T-helper 1 cell treated with Interleukin-12 subunit alpha and Interleukin-12 subunit beta and Interleukin-4 antibody, amounts not matched to agents 30 μg/mL and 1 μg/mL, for 36 hours (primary cell): Measurements from ENCODE around the gene FRRS1L.

Source experiments
- H3K27ac Mint-ChIP-seq: one replicate; pipeline ENCODE4 v1.8.0; 2021; ENCODE audit warnings: mild to moderate bottlenecking, mixed read lengths
- H3K27me3 Mint-ChIP-seq: one replicate; pipeline ENCODE4 v1.8.0; 2021; ENCODE audit warnings: low read depth, mixed read lengths
- H3K36me3 Mint-ChIP-seq: one replicate; pipeline ENCODE4 v1.8.0; 2021; ENCODE audit warnings: low read depth, mixed read lengths
- H3K4me1 Mint-ChIP-seq: one replicate; pipeline ENCODE4 v1.8.0; 2021; ENCODE audit warnings: low read depth, mixed read lengths
- H3K4me3 Mint-ChIP-seq: one replicate; pipeline ENCODE4 v1.8.0; 2021; ENCODE audit warnings: mild to moderate bottlenecking, moderate library complexity, mixed read lengths
- H3K9me3 Mint-ChIP-seq: one replicate; pipeline ENCODE4 v1.8.0; 2021; ENCODE audit warnings: mixed read lengths

FRRS1L gene

DNA sequence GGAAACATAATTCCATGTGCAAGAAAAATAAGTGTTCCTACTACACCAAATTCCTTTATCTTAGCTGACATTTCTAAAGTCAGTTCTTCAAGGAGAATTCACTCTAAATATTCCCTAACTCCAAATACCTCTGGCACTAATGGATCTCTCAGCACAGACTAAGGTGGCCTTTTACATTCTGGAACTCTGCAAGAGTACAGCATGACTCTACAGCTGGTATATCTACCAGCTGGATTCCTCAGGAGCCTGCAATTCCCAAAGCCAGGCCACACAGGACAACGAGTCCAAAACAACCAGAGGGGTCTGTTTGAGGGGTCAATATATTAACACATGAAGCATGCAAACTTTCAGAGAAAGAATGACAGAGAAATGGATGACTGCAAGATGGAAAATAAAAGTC is 74.5 kb downstream of the FRRS1L start:
- Mint-ChIP-seq H3K4me3 (no peak overlapping the region), H3K4me1 (peaks cover 27% of the 10 kb centered on the region), H3K36me3 (peaks cover 49% of the 10 kb centered on the region), H3K27ac (no peak overlapping the region), H3K27me3 (no peaks in the 10 kb centered on the region), H3K9me3 (no peaks in the 10 kb centered on the region)

DNA sequence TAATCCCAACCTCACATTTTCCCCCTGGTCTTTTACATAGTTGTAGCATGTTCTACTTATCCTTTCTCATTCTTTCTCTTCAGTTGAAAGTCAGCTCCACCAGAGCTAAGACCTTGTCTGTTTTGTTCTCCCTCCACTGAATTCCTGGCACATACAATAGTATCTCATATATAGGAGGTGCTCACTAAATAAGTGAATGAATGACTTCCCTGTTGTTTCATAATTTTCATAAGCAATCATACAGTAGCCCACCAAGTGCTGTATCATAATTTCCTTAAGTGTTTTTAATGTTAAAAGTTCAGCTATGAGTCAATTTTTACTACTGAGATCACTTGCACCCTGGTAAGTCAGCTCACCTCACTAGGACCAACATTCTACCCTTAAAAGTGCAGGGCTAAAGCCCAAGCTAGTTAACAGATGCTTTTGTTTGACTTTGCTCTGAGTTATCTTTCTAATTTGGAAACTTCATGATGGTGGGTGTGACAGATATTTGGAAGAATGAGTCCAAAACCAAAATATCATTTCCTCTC is 74.9 kb downstream of the FRRS1L start:
- H3K4me3 Mint-ChIP-seq = no peak overlapping the region
- H3K27me3 Mint-ChIP-seq = no peaks in the 10 kb centered on the region
- H3K9me3 Mint-ChIP-seq = no peaks in the 10 kb centered on the region
- H3K4me1 Mint-ChIP-seq = peaks cover 24% of the 10 kb centered on the region
- peaks cover 48% of the 10 kb centered on the region for H3K36me3 Mint-ChIP-seq
- H3K27ac Mint-ChIP-seq = no peak overlapping the region

DNA sequence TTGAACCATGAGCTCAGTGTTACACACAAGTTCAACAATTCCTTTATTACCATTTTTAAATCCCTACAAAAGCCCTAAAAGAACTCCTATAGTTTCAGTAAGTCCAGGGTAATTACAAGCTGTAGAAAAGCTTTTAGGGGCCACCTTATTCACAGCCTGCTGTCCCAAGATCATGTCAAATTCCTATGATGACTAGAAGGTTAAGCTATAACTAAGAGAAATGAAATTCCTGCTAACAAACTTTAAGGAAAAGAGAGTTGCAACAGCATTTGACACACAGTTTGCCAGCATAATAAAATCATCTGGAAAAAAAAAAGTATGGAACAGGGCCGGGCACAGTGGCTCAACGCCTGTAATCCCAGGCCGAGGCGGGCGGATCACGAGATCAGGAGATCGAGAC is 78.8 kb downstream of the FRRS1L start:
- H3K4me1 Mint-ChIP-seq = peaks cover 10% of the 10 kb centered on the region
- no peaks in the 10 kb centered on the region for H3K9me3 Mint-ChIP-seq
- no peak overlapping the region for H3K27ac Mint-ChIP-seq
- no peaks in the 10 kb centered on the region for H3K27me3 Mint-ChIP-seq
- H3K36me3 Mint-ChIP-seq = peaks cover 36% of the 10 kb centered on the region
- no peak overlapping the region for H3K4me3 Mint-ChIP-seq

DNA sequence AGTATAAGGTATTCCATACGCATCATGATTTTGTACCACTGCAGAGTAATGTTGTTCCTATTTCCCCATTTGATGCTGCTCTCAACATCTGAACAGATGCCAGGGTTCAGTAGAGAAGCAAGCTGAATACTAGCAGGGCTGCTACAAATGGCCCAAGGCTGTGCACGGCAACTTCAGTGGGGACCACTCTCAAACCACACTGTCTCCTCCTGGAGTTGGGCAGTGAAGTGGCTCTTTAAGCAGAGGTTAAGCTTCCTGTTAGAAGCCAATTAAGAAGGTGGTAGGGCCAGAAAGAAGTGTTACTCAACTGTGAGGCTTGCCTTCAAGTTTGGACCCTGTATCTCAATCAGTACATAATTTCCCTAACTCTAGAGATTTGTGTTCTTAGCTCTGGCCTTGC is 79.3 kb downstream of the FRRS1L start:
- Mint-ChIP-seq H3K27me3 (no peaks in the 10 kb centered on the region), H3K4me3 (no peak overlapping the region), H3K27ac (no peak overlapping the region), H3K36me3 (peaks cover 36% of the 10 kb centered on the region), H3K4me1 (peaks cover 9% of the 10 kb centered on the region), H3K9me3 (no peaks in the 10 kb centered on the region)

DNA sequence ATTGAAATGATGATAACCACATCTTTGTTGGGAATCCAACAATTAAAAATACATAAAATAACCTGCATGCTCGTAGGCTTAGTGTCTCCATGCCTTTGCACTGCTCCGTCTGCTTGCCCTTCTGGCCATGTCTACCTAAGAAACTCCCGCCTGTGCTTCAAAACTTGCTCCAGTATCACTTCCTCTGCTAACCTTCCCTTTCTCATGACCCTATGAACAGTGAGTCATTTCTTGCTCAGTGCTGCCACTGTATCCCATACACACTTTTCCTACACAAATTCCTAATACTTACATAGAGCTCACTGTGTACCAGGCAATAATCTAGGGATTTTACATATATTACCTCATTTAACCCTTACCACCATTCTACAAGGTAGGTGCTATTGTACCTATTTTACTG is 80.8 kb downstream of the FRRS1L start:
- no peak overlapping the region for H3K4me3 Mint-ChIP-seq
- H3K4me1 Mint-ChIP-seq = peaks cover 4% of the 10 kb centered on the region
- peaks cover 31% of the 10 kb centered on the region for H3K36me3 Mint-ChIP-seq
- H3K9me3 Mint-ChIP-seq = no peaks in the 10 kb centered on the region
- no peak overlapping the region for H3K27ac Mint-ChIP-seq
- H3K27me3 Mint-ChIP-seq = no peaks in the 10 kb centered on the region

DNA sequence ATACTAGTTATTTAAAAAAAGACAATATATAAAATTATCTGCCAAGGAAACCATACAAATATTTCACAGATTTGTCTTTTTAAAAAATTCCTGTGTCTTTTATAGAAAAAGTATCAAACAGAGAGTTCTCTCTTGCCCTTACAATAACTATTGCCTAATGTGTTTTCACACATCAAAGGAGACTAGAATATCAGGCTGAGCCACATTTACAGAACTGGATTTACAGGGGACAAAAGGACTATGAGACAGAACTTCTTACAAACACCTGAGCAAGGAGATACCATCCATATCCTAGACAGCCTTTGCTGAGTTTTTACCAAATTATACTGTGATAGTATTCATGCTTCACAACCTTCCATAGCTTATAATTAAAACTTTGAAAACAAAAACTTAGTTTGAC is 81.5 kb downstream of the FRRS1L start:
- Mint-ChIP-seq H3K4me3 (no peak overlapping the region), H3K9me3 (no peaks in the 10 kb centered on the region), H3K27ac (no peak overlapping the region), H3K4me1 (peaks cover 4% of the 10 kb centered on the region), H3K27me3 (no peaks in the 10 kb centered on the region), H3K36me3 (peaks cover 35% of the 10 kb centered on the region)

DNA sequence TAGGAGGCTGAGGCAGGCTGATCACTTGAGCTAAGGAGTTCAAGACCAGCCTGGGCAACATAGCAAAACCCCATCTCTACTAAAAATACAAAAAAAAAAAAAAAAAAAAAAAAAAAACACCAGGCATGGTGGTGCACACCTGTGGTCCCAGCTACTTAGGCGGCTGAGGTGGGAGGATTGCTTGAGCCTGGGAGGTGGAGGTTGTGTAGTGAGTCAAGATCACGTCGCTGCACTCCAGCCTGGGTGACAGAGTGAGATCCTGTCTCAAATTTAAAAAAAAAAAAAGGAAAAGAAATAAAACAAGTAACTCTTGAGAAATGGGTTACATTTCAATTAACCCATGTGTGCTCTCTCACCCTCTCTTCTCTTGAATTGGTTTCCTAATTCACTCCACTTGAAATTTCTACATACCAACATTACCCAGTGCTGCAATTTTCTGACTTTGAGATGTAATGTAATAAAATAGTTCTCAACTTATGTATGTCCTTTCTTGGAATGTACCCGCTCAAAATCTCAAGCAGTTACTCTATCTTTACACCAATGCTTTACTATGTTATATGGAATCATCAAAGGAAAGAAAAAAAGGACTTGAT is 83.1 kb downstream of the FRRS1L start:
- peaks cover 36% of the 10 kb centered on the region for H3K36me3 Mint-ChIP-seq
- H3K9me3 Mint-ChIP-seq = no peaks in the 10 kb centered on the region
- H3K4me3 Mint-ChIP-seq = no peak overlapping the region
- no peak overlapping the region for H3K27ac Mint-ChIP-seq
- H3K4me1 Mint-ChIP-seq = peaks cover 4% of the 10 kb centered on the region
- H3K27me3 Mint-ChIP-seq = no peaks in the 10 kb centered on the region

DNA sequence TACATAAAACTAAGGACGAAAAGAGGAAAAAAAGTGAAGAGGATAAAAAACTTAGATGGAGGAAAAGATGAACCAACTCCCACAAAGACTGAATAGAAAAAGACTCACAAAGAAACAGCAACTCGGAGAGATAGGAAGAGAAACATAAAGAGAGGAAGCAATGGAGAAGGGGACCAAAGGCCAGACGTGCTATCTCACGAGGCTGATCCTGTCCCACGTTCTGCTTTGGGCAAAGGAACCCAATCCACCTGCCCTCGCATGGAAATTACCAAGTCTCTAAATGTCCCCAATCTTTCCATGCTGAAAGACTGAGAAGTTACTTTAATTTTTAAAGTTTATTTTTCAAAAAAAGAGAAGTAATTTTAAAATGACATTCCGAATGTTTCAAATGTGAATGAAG is 83.9 kb downstream of the FRRS1L start:
- Mint-ChIP-seq H3K9me3 (no peaks in the 10 kb centered on the region), H3K36me3 (peaks cover 38% of the 10 kb centered on the region), H3K27ac (no peak overlapping the region), H3K27me3 (no peaks in the 10 kb centered on the region), H3K4me3 (no peak overlapping the region), H3K4me1 (peaks cover 4% of the 10 kb centered on the region)

DNA sequence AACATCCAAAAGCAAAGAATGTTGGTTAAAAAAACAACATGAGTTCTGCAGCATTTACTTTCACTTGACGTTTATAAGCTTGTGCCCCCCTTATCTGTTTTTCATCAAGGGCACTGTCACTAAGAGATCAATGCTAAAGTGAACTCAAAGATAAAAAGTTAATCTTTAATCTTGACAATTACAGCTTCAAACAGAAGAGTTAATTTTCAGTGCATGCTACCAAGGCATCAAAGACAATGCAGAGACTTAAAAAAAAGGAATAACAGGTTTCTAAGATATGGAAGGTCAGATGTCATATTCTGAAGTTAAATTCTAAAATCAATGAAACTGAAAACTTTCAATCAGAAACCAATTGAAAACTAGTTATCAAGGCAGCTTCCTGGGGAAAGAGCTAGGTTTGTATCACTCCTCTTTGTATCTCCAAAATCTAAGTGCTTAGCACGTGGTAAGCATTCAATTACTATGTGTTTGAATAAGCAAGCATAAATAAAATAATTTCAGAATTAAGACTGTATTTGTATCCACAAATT is 84.9 kb downstream of the FRRS1L start:
- Mint-ChIP-seq H3K9me3 (no peaks in the 10 kb centered on the region), H3K36me3 (peaks cover 35% of the 10 kb centered on the region), H3K27me3 (no peaks in the 10 kb centered on the region), H3K27ac (no peak overlapping the region), H3K4me3 (no peak overlapping the region), H3K4me1 (peaks cover 4% of the 10 kb centered on the region)
